ENCODE data around the gene PRPH. TPM values are rescaled to one million over a fixed set of nuclear protein-coding genes. Genes with fewer than 3 reads are reported as not detected.
A peak's percentile ranks its signal among the peaks of the same experiment; 100 is the strongest.
"Not testable (repeated sequence)": the region's sequence is repeated elsewhere in the genome, so short reads cannot be mapped to it uniquely, and the experiment has no call there.

Gene PRPH
- total and polyA plus RNA-seq, 5 experiments from 2014 or later, result not detected

- peaks cover 5 to 36% (median 20%) of the 10 kb centered on the region in 4 donors for H3K4me1 Mint-ChIP-seq
- peaks cover 0 to 9% (median 0%) of the 10 kb centered on the region in 3 donors for H3K36me3 Mint-ChIP-seq
- H3K27me3 Mint-ChIP-seq, result no peaks in the 10 kb centered on the region
- peak overlapping the region in 6 of 10 donors; percentile 47 to 92 (median 68) for H3K27ac Mint-ChIP-seq
- no peaks in the 10 kb centered on the region for H3K9me3 Mint-ChIP-seq
- POLR2A ChIA-PET, result interaction anchor here (0.6 to 1.5 kb wide), 5 partner anchors 43 to 1224 kb away, joined by 3 to 8 read pairs (median 3); partner anchors contain the start of genes TUBA1A and TUBA1B
- peak; percentile 64 to 69 for ATAC-seq
- peak in 7 of 10 donors; percentile 10 to 66 (median 37) for DNase-seq
- H3K4me3 Mint-ChIP-seq, result peak overlapping the region; percentile 82 to 95 (median 91)
Measured at GRCh38 chr12:49264466-49264872, 30.5 kb upstream of the PRPH start.

- Mint-ChIP-seq H3K4me1 (peaks cover 5 to 36% (median 20%) of the 10 kb centered on the region in 4 donors), H3K27me3 (no peaks in the 10 kb centered on the region), H3K4me3 (peak within 1 kb of the TSS; percentile 82 to 95 (median 92)), H3K9me3 (no peaks in the 10 kb centered on the region), H3K36me3 (peaks cover 0 to 15% (median 3%) of the 10 kb centered on the region in 3 donors), H3K27ac (peak within 1 kb of the TSS; percentile 73 to 96 (median 90))
- POLR2A ChIA-PET, result interaction anchor here (0.6 to 1.5 kb wide), 12 partner anchors 10 to 1223 kb away, joined by 3 to 8 read pairs (median 3); partner anchors contain the start of genes MCRS1, TUBA1A and TUBA1B
- peak; percentile 88 to 89 for ATAC-seq
- peak; percentile 68 to 89 (median 82) for DNase-seq
Measured at GRCh38 chr12:49264873-49265792, 29.8 kb upstream of the PRPH start, which contains the start of gene TUBA1C. TSS of gene TUBA1C (plus strand) at chr12:49265082. CDS start at chr12:49265182, 100 bp downstream.

- peak overlapping the region in 2 of 10 donors; percentile 35 to 52 for H3K27ac Mint-ChIP-seq
- POLR2A ChIA-PET, ATAC-seq, H3K27me3 Mint-ChIP-seq, DNase-seq, H3K4me3 Mint-ChIP-seq, H3K9me3 Mint-ChIP-seq: not testable (repeated sequence)
- H3K4me1 Mint-ChIP-seq, result peaks cover 3 to 29% (median 17%) of the 10 kb centered on the region in 4 donors
- peaks cover 0 to 52% (median 5%) of the 10 kb centered on the region in 3 donors for H3K36me3 Mint-ChIP-seq
Measured at GRCh38 chr12:49269191-49269590, 25.8 kb upstream of the PRPH start.

- Mint-ChIP-seq H3K27ac (peak overlapping the region in 1 of 10 donors; percentile 19), H3K9me3 (no peaks in the 10 kb centered on the region), H3K27me3 (no peaks in the 10 kb centered on the region), H3K4me1 (peaks cover 0 to 8% (median 2%) of the 10 kb centered on the region in 4 donors), H3K36me3 (peaks cover 0 to 52% (median 5%) of the 10 kb centered on the region in 3 donors), H3K4me3 (peak overlapping the region in 1 of 10 donors; percentile 6)
- no peak for ATAC-seq
- POLR2A ChIA-PET, result no interaction called here
- DNase-seq, result no peak
Measured at GRCh38 chr12:49272790-49273725, 21.9 kb upstream of the PRPH start.

- ATAC-seq (no peak), DNase-seq (no peak)
- Mint-ChIP-seq H3K9me3 (no peaks in the 10 kb centered on the region), H3K27me3 (peaks cover 0 to under 1% (median 0%) of the 10 kb centered on the region in 5 donors), H3K36me3 (peaks cover 0 to 48% (median 5%) of the 10 kb centered on the region in 3 donors), H3K4me1 (peaks cover 0 to 3% (median under 1%) of the 10 kb centered on the region in 4 donors), H3K27ac (no peak overlapping the region), H3K4me3 (no peak overlapping the region)
- POLR2A ChIA-PET, result no interaction called here
Measured at GRCh38 chr12:49273726-49274395, 21.1 kb upstream of the PRPH start.

GRCh38 chr12:49274396-49275069 lies 20.4 kb upstream of the PRPH start:
- POLR2A ChIA-PET, result no interaction called here
- Mint-ChIP-seq H3K27me3 (peaks cover 0 to 7% (median 0%) of the 10 kb centered on the region in 5 donors), H3K36me3 (peaks cover 0 to 43% (median 5%) of the 10 kb centered on the region in 3 donors), H3K4me1 (peaks cover 0 to 3% (median 0%) of the 10 kb centered on the region in 4 donors), H3K9me3 (no peaks in the 10 kb centered on the region), H3K27ac (no peak overlapping the region), H3K4me3 (no peak overlapping the region)
- ATAC-seq (no peak), DNase-seq (no peak)

GRCh38 chr12:49276304-49277290 lies 18.4 kb upstream of the PRPH start:
- H3K27ac Mint-ChIP-seq, result peak overlapping the region in 1 of 10 donors; percentile 49
- H3K4me1 Mint-ChIP-seq, result peaks cover 0 to 3% (median 0%) of the 10 kb centered on the region in 4 donors
- no peak for ATAC-seq
- no peaks in the 10 kb centered on the region for H3K9me3 Mint-ChIP-seq
- peaks cover 0 to 9% (median 3%) of the 10 kb centered on the region in 5 donors for H3K27me3 Mint-ChIP-seq
- H3K4me3 Mint-ChIP-seq, result no peak overlapping the region
- DNase-seq, result no peak
- H3K36me3 Mint-ChIP-seq, result peaks cover 0 to 23% (median 0%) of the 10 kb centered on the region in 3 donors
- POLR2A ChIA-PET, result no interaction called here

- Mint-ChIP-seq H3K9me3 (no peaks in the 10 kb centered on the region), H3K27ac (no peak overlapping the region), H3K4me1 (peaks cover 0 to 3% (median 0%) of the 10 kb centered on the region in 4 donors), H3K36me3 (peaks cover 0 to 14% (median 0%) of the 10 kb centered on the region in 3 donors), H3K27me3 (peaks cover 0 to 12% (median 6%) of the 10 kb centered on the region in 5 donors), H3K4me3 (no peak overlapping the region)
- POLR2A ChIA-PET, result no interaction called here
- DNase-seq (no peak), ATAC-seq (no peak)
Measured at GRCh38 chr12:49277466-49277865, 17.5 kb upstream of the PRPH start.

GRCh38 chr12:49279706-49280159 lies 15.2 kb upstream of the PRPH start:
- DNase-seq (no peak), ATAC-seq (no peak)
- Mint-ChIP-seq H3K4me3 (no peak overlapping the region), H3K4me1 (no peaks in the 10 kb centered on the region), H3K27me3 (peaks cover 0 to 22% (median 13%) of the 10 kb centered on the region in 5 donors), H3K27ac (peak overlapping the region in 1 of 10 donors; percentile 24), H3K9me3 (no peaks in the 10 kb centered on the region), H3K36me3 (no peaks in the 10 kb centered on the region)
- POLR2A ChIA-PET, result no interaction called here

GRCh38 chr12:49280545-49280944 lies 14.4 kb upstream of the PRPH start:
- ATAC-seq, H3K9me3 Mint-ChIP-seq, DNase-seq, H3K4me3 Mint-ChIP-seq, H3K36me3 Mint-ChIP-seq, POLR2A ChIA-PET, H3K4me1 Mint-ChIP-seq, H3K27ac Mint-ChIP-seq: not testable (repeated sequence)
- peaks cover 0 to 24% (median 15%) of the 10 kb centered on the region in 5 donors for H3K27me3 Mint-ChIP-seq

Data from naive thymus-derived CD8-positive, alpha-beta T cell (primary cell).